ENCODE measurements around the gene ANKRD39.

The ANKRD39 gene

DNA sequence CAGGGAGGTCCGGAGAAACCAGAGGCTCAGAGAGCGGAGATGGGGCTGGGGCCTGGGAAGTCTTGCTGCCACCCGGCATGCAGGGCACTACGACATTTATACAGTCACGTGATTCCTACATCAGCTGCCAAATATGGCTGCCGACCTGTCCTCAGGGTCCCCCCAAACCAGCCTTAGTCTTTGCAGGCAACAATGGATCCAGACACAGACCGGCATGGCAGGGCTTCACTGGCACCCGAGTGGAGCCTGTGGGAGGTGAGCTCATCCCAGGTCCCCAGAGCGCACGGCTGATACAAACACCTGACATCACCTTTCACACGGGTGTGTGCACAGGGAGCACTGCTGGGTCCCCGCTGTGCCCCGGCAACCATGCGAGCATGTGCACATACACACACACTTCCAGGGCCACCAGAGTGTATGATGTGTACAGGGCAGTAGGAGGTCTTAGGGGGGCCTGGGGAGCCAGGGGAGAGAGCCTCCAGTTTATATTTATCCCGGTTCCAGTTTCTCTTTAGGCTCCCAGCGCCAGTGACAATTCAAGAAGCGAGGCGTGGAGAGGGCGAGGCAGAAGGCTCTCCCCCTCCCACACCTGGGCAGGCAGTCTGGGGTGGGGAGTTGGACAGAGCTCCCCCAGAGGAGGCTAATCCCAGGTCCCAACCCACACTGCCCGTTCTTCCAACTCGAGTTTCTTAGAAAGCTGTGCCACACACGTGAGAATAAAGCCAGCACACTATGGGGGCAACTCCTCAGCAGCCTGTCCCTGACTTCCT lies 9.4 kb upstream of the ANKRD39 start:
- ChIA-PET CTCF (interaction anchor here (0.7 to 2.1 kb wide), 2 partner anchors 9 to 84 kb away, joined by 3 to 17 read pairs; partner anchors contain the start of gene ANKRD39), POLR2A (interaction anchor here (1.0 to 3.6 kb wide), 3 partner anchors 8 to 104 kb away, joined by 3 to 58 read pairs (median 3); partner anchors contain the start of gene ANKRD39)
- no peak for DNase-seq (ENCODE audit: extremely low spot score)
- TF ChIP-seq FOXA1 (IDR thresholded peaks at IDR 0.05) (no peak), L3MBTL2 (conservative IDR thresholded peaks at IDR 0.05) (no peak), FOXK2 (IDR thresholded peaks at IDR 0.05) (no peak), SP1 (IDR thresholded peaks at IDR 0.05) (no peak), NFRKB (IDR thresholded peaks at IDR 0.05) (no peak), LEF1 (IDR thresholded peaks at IDR 0.05; ENCODE audit: borderline replicate concordance) (no peak), ARNT (IDR thresholded peaks at IDR 0.05) (no peak), FOXM1 (IDR thresholded peaks at IDR 0.05; ENCODE audit: borderline replicate concordance) (no peak), HDGF (IDR thresholded peaks at IDR 0.05; ENCODE audit: borderline replicate concordance) (no peak), ZNF384 (IDR thresholded peaks at IDR 0.05) (no peak)
- TF ChIP-seq, protein P1, sequence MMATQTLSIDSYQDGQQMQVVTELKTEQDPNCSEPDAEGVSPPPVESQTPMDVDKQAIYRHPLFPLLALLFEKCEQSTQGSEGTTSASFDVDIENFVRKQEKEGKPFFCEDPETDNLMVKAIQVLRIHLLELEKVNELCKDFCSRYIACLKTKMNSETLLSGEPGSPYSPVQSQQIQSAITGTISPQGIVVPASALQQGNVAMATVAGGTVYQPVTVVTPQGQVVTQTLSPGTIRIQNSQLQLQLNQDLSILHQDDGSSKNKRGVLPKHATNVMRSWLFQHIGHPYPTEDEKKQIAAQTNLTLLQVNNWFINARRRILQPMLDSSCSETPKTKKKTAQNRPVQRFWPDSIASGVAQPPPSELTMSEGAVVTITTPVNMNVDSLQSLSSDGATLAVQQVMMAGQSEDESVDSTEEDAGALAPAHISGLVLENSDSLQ (IDR thresholded peaks at IDR 0.05), result no peak

- CTCF ChIA-PET, result interaction anchor here (0.7 kb wide), 1 partner anchor 84 kb away, joined by 3 read pairs; no protein-coding TSS in a partner anchor
- DNase-seq (ENCODE audit: extremely low spot score), result no peak
- TF ChIP-seq CTBP1 (IDR thresholded peaks at IDR 0.05; ENCODE audit: borderline replicate concordance), result no peak
- no peak for TF ChIP-seq LEF1 (IDR thresholded peaks at IDR 0.05; ENCODE audit: borderline replicate concordance)
- no peak for TF ChIP-seq SP1 (IDR thresholded peaks at IDR 0.05)
- TF ChIP-seq FOXM1 (IDR thresholded peaks at IDR 0.05; ENCODE audit: borderline replicate concordance), result no peak
- TF ChIP-seq, protein P1 (IDR thresholded peaks at IDR 0.05), result no peak
- TF ChIP-seq ZNF384 (IDR thresholded peaks at IDR 0.05), result no peak
- TF ChIP-seq BHLHE40 (IDR thresholded peaks at IDR 0.05; ENCODE audit: borderline replicate concordance), result no peak
- no peak for TF ChIP-seq TARDBP (IDR thresholded peaks at IDR 0.05)
- no peak for TF ChIP-seq L3MBTL2 (conservative IDR thresholded peaks at IDR 0.05)
- TF ChIP-seq FOXK2 (IDR thresholded peaks at IDR 0.05), result no peak
- no peak for TF ChIP-seq FOXA1 (IDR thresholded peaks at IDR 0.05)
- TF ChIP-seq ELF4 (IDR thresholded peaks at IDR 0.05), result no peak
- no peak for TF ChIP-seq SUZ12 (IDR thresholded peaks at IDR 0.05)
- no peak for TF ChIP-seq NFRKB (IDR thresholded peaks at IDR 0.05)
- no peak for TF ChIP-seq HDGF (IDR thresholded peaks at IDR 0.05; ENCODE audit: borderline replicate concordance)
- POLR2A ChIA-PET, result interaction anchor here (3.6 kb wide), 1 partner anchor 8 kb away, joined by 58 read pairs; the partner anchor contains the start of gene ANKRD39
Observed at GRCh38 chr2:96866586-96866985, 8.8 kb upstream of the ANKRD39 start.

DNA sequence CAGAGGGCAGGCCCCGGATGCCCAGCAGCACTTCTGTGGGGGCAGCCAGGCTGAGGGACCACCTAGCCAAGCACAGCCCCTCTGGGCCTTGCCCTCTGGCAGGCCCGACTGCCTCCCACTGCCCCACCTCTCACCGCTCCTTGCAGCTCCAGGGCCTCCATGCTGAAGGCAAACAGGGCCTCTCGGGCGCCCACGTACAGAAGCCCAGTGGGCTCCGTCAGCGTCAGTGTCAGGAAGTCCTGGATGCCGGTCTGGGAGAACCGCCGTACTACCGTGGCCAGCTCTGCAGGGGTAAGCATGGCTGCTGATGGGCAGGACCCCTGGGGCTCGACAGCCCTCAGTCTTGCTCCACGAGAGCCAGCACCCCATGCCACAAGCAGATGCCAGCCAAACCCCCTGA lies 8.3 kb upstream of the ANKRD39 start:
- CTCF ChIA-PET, result interaction anchor here (0.7 kb wide), 1 partner anchor 85 kb away, joined by 3 read pairs; no protein-coding TSS in a partner anchor
- POLR2A ChIA-PET, result no interaction called here
- TF ChIP-seq ARNT (IDR thresholded peaks at IDR 0.05) (no peak), TARDBP (IDR thresholded peaks at IDR 0.05) (no peak), NFRKB (IDR thresholded peaks at IDR 0.05) (no peak), HDGF (IDR thresholded peaks at IDR 0.05; ENCODE audit: borderline replicate concordance) (no peak), FOXA1 (IDR thresholded peaks at IDR 0.05) (no peak), BHLHE40 (IDR thresholded peaks at IDR 0.05; ENCODE audit: borderline replicate concordance) (no peak), SP1 (IDR thresholded peaks at IDR 0.05) (no peak), FOXK2 (IDR thresholded peaks at IDR 0.05) (no peak), L3MBTL2 (conservative IDR thresholded peaks at IDR 0.05) (no peak), ZNF384 (IDR thresholded peaks at IDR 0.05) (no peak), ELF4 (IDR thresholded peaks at IDR 0.05) (no peak)
- TF ChIP-seq, protein P1 (IDR thresholded peaks at IDR 0.05), result no peak
- no peak for DNase-seq (ENCODE audit: extremely low spot score)

DNA sequence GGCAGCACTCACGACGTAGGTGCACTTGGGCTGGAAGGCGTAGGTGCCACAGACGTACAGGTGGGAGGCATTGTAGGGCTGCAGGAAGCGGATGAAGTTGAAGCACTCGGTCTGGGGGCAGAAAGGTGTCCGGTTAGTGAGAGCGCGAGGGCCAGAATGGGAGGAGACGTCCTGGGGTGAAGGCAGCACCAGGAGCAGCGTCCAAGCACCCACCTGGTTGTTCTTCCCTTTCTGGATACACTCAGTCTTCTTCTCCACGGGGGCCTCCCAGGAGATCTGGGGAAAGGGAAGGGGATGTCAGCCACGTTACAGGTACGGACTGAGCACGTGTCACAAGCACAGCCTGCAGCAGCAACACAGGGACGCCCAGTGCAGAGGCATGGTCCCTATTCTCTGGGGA lies 7.8 kb upstream of the ANKRD39 start:
- no peak for DNase-seq (ENCODE audit: extremely low spot score)
- TF ChIP-seq ELF4 (IDR thresholded peaks at IDR 0.05) (no peak), TARDBP (IDR thresholded peaks at IDR 0.05) (no peak), ARNT (IDR thresholded peaks at IDR 0.05) (no peak), NFRKB (IDR thresholded peaks at IDR 0.05) (no peak), L3MBTL2 (conservative IDR thresholded peaks at IDR 0.05) (no peak), ZNF384 (IDR thresholded peaks at IDR 0.05) (no peak), SP1 (IDR thresholded peaks at IDR 0.05) (no peak)
- ChIA-PET POLR2A (no interaction called here), CTCF (no interaction called here)

DNA sequence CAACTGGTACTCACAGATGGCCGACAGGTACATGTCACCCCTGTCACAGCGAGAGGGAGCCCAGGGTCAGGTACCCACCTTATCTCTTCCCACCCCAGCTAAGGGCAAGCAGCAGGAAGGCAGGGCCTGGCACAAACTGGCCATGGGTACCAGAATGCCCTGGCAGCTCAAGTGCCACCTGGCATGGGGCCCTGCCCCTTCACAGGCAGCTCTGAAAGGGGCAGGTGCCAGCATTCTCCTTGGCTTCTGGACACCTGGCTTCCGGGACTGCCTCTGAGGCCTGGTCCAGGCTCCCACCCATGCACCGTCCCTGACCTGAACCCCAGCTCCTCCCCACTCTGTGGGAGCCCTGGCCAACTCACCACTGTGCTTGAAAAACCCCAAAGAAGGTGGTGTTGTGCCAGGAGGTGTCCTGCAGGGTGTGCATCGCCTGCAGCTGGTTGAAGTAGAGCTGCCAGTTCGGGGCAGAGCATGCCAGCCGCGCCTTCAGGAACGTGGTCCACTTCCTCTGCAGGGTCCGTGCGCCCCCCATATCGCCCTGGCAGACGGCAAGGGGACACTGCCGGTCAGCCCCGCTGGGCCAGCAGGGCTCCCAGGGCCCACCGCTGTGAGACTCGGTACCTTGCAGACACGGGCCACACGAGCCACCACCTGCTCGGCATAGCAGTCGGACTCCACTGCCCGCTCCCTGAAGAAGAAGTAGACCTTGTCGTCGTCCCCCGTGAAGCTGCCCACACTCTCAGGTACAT lies 6.7 kb upstream of the ANKRD39 start:
- CTCF ChIA-PET, result no interaction called here

More for the DNA sequence above, 6.7 kb upstream of the ANKRD39 start:
- DNase-seq (ENCODE audit: extremely low spot score), result no peak
- TF ChIP-seq CTBP1 (IDR thresholded peaks at IDR 0.05; ENCODE audit: borderline replicate concordance) (no peak), ARNT (IDR thresholded peaks at IDR 0.05) (no peak), LEF1 (IDR thresholded peaks at IDR 0.05; ENCODE audit: borderline replicate concordance) (no peak), SUZ12 (IDR thresholded peaks at IDR 0.05) (no peak), ELF4 (IDR thresholded peaks at IDR 0.05) (no peak), FOXK2 (IDR thresholded peaks at IDR 0.05) (no peak), NFRKB (IDR thresholded peaks at IDR 0.05) (no peak), BHLHE40 (IDR thresholded peaks at IDR 0.05; ENCODE audit: borderline replicate concordance) (no peak), TARDBP (IDR thresholded peaks at IDR 0.05) (no peak), SP1 (IDR thresholded peaks at IDR 0.05) (no peak), HDGF (IDR thresholded peaks at IDR 0.05; ENCODE audit: borderline replicate concordance) (no peak), ZNF384 (IDR thresholded peaks at IDR 0.05) (no peak), L3MBTL2 (conservative IDR thresholded peaks at IDR 0.05) (no peak), FOXA1 (IDR thresholded peaks at IDR 0.05) (no peak), FOXM1 (IDR thresholded peaks at IDR 0.05; ENCODE audit: borderline replicate concordance) (no peak)
- TF ChIP-seq, protein P1 (IDR thresholded peaks at IDR 0.05), result no peak
- POLR2A ChIA-PET, result no interaction called here
